Activated naive CD8-positive, alpha-beta T cell treated with anti-CD3 and anti-CD28 coated beads for 36 hours (primary cell): ENCODE results near the gene P2RY8. TPM values are rescaled to one million over a fixed set of nuclear protein-coding genes. Genes with fewer than 3 reads are reported as not detected.
"Not testable (repeated sequence)": the region's sequence is repeated elsewhere in the genome, so short reads cannot be mapped to it uniquely, and the experiment has no call there.

ENCODE experiments used
- DNase-seq: peaks from one replicate; pipeline ENCODE4 v3.0.0; 2021
- H3K27ac Mint-ChIP-seq: one replicate; pipeline ENCODE4 v1.8.0; 2022; ENCODE audit warnings: mild to moderate bottlenecking, moderate library complexity, mixed read lengths
- H3K27me3 Mint-ChIP-seq: one replicate; pipeline ENCODE4 v1.8.0; 2022; ENCODE audit warnings: mild to moderate bottlenecking, mixed read lengths
- H3K36me3 Mint-ChIP-seq: one replicate; pipeline ENCODE4 v1.8.0; 2021; ENCODE audit warnings: mild to moderate bottlenecking, mixed read lengths
- H3K4me1 Mint-ChIP-seq: one replicate; pipeline ENCODE4 v1.8.0; 2021; ENCODE audit warnings: mixed read lengths
- H3K4me3 Mint-ChIP-seq: one replicate; pipeline ENCODE4 v1.8.0; 2022; ENCODE audit warnings: mild to moderate bottlenecking, moderate library complexity, mixed read lengths
- H3K9me3 Mint-ChIP-seq: one replicate; pipeline ENCODE4 v1.8.0; 2022; ENCODE audit warnings: mixed read lengths
- total RNA-seq, 2 experiments: library from RNA; stranded (reverse); gene quantifications; one replicate each; pipeline ENCODE4 v1.2.3, GENCODE V29; 2021

Gene P2RY8
- total RNA-seq, 2 experiments from 2014 or later, result 12.5 to 13.3 TPM

DNA sequence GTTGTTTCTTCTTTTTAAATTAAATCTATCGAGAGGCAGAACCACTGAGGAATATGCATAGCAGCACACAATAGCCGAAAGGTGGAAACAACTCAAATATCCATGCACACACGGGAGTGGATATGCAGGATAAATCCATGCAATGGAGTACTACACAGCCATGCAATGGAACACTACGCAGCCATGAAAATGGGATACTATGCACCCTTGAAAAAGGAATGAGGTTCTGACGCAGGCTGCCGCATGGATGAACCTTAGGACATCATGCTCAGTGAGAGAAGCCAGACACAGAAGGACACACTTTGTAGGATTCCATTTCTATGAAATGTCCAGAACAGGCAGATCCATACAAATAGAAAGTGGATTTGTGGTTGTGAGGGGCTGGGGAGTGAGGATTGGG lies 18.4 kb upstream of the P2RY8 start:
- no peak overlapping the region for H3K4me3 Mint-ChIP-seq

DNA sequence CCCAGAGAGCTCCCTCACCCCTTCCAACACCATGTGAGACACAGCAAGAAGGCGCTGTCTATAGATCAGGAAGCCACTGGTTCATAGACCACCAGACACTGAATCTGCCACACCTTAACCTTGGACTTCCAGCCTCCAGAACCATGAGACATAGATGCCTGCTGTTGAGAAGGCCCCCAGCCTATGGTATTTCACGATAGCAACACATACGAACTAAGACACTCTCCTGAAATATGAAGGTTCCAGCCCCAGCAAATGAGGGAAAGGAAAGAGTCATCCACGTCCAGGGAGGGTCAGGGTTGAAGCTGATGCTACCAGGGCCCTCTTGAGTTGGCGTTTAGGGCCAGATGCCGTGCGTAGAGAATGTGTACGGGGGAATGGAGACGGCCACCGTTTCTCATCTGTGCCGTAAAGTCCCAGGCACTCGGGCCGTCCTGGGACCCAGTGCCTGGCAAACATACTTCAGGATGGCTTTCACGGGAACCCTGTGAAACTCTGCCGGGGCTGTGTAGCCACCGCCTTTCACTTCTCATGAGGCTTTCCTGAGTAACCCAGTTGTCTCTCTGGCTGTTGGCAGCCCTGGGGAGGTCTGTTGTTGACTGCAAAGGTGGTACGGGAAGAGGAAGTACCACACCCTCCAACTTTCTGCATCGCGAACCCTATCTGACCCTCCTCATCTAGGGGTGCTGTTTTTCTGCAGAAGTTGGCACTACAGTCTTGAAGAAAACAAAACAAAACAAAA lies 17.7 kb upstream of the P2RY8 start:
- H3K4me1 Mint-ChIP-seq, result peaks cover 30% of the 10 kb centered on the region
- H3K9me3 Mint-ChIP-seq, result peaks cover 20% of the 10 kb centered on the region
- no peak overlapping the region for H3K4me3 Mint-ChIP-seq
- H3K27me3 Mint-ChIP-seq, result no peaks in the 10 kb centered on the region
- H3K27ac Mint-ChIP-seq, result peak overlapping the region; percentile 80
- no peak for DNase-seq
- peaks cover 11% of the 10 kb centered on the region for H3K36me3 Mint-ChIP-seq

More for the DNA sequence above, 18.4 kb upstream of the P2RY8 start:
- H3K4me1 Mint-ChIP-seq, result peaks cover 28% of the 10 kb centered on the region
- H3K27ac Mint-ChIP-seq, result peak overlapping the region; percentile 80
- DNase-seq, result no peak
- peaks cover 11% of the 10 kb centered on the region for H3K36me3 Mint-ChIP-seq
- H3K27me3 Mint-ChIP-seq, result no peaks in the 10 kb centered on the region
- peaks cover 20% of the 10 kb centered on the region for H3K9me3 Mint-ChIP-seq

DNA sequence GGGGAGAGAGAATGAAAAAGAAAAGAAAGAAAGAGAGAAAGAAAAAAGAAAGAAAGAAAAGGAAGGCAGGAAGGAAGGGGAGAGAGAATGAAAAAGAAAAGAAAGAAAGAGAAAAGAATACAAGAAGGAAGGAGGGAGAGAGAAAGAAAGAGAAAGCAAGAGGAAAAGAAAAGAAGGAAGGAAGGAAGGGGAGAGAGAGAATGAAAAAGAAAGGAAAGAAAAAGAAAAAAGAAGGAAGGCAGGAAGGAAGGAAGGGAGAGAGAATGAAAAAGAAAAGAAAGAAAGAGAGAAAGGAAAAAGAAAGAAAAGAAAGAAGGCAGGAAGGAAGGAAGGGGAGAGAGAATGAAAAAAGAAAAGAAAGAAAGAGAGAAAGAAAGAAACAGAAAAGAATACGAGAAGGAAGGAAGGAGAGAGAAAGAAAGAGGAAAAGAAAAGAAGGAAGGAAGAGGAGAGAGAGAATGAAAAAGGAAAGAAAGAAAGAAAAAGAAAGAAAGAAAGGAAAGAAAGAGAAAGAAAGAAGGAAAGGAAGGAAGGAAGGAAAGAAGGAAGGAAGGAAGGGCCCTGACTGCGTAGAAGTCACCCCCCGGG lies 15.1 kb upstream of the P2RY8 start:
- Mint-ChIP-seq H3K27ac (peak overlapping the region; percentile 65), H3K4me3 (no peak overlapping the region), H3K27me3 (no peaks in the 10 kb centered on the region), H3K4me1 (peaks cover 30% of the 10 kb centered on the region), H3K36me3 (peaks cover 11% of the 10 kb centered on the region), H3K9me3 (peaks cover 20% of the 10 kb centered on the region)
- no peak for DNase-seq

DNA sequence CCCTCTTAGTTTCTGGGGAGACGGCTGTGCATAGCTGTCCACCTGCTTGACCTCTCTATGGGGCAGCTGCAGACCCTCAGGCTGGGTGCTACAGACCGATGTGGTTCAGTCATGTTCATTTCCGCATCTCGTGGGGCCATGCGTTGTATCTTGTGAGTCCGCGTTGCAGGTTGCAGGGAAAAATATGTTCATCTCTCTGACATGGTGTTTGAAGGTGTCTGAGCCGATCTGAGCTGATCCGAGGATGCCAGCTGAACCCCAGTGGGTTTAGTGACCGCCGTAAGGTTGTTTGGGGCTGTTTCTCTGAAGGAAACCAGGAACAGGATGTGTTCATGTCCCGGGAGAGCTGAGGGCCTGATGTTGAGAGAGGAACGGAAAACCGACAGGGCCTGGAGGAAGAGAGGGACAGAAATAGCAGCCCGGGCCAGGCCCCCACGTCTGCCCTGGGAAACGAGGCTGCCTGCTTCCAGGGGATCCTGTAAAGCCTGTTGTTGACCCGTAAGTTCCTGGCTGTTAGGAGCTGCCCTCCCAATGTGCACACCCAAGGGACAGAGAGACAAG lies 9.8 kb upstream of the P2RY8 start:
- H3K4me3 Mint-ChIP-seq, result no peak overlapping the region
- H3K27ac Mint-ChIP-seq, result no peak overlapping the region
- peaks cover 7% of the 10 kb centered on the region for H3K4me1 Mint-ChIP-seq
- H3K27me3 Mint-ChIP-seq, result no peaks in the 10 kb centered on the region
- peaks cover 2% of the 10 kb centered on the region for H3K9me3 Mint-ChIP-seq
- no peak for DNase-seq
- peaks cover 2% of the 10 kb centered on the region for H3K36me3 Mint-ChIP-seq

DNA sequence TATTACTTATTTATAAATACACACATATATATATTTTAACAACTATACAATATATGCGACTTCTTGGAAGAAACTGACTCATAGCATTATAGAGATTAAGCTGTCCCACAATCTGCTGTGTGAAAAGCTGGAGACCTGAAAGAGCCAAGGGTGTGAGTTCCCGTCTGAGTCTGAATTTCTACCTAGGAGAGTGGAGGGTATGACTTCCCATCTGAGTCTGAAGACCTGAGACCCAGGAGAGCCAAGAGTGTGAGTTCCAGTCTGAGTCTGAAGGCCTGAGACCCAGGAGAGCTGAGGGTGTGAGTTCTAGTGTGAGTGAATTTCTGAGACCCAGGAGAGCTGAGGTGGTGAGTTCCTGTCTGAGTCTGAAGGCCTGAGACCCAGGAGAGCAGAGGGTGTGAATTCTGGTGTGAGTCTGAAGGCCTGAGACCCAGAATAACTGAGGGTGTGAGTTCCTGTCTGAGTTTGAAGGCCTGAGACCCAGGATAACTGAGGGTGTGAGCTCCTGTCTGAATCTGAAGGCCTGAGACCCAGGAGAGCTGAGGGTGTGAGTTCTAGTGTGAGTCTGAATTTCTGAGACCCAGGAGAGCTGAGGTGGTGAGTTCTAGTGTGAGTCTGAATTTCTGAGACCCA lies 8.9 kb upstream of the P2RY8 start:
- Mint-ChIP-seq H3K27me3 (no peaks in the 10 kb centered on the region), H3K4me3 (no peak overlapping the region), H3K9me3 (no peaks in the 10 kb centered on the region), H3K4me1 (peaks cover 3% of the 10 kb centered on the region), H3K36me3 (no peaks in the 10 kb centered on the region), H3K27ac (peak overlapping the region; percentile 32)
- no peak for DNase-seq

DNA sequence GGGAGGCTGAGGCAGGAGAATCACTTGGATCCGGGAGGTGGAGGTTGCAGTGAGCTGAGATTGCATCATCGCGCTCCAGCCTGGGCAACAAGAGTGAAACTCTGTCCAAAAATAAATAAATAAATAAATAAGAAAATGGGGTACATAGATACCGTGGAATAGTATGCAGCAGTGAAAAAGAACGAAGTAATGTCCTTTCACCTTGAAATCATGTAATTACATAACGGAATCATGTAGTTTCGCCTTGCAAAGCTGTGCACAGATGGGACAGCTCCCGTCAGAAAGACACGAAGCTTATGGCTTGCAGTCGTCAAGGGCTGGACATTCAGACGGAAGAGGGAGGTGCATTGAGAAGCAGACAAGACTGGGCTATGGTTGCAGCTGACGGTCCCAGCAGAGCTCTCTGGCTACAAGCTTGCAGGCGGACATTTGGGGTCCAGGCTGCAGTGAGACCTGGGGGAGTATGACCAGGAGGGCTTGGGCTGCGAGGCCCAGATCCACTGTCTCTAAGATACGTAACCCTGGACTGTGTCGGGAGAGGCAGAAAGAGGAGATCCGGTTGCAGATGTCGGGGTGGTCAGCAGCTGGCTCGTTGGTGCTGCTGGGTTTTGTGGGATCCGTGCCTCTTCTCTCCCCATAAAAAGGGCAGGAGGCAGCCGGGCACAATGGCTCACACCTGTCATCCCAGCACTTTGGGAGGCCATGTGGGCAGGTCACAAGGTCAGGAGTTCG lies 6.2 kb upstream of the P2RY8 start:
- Mint-ChIP-seq H3K9me3 (no peaks in the 10 kb centered on the region), H3K4me3 (no peak overlapping the region), H3K27me3 (no peaks in the 10 kb centered on the region), H3K36me3 (no peaks in the 10 kb centered on the region), H3K4me1 (no peaks in the 10 kb centered on the region), H3K27ac (no peak overlapping the region)
- DNase-seq, result no peak

DNA sequence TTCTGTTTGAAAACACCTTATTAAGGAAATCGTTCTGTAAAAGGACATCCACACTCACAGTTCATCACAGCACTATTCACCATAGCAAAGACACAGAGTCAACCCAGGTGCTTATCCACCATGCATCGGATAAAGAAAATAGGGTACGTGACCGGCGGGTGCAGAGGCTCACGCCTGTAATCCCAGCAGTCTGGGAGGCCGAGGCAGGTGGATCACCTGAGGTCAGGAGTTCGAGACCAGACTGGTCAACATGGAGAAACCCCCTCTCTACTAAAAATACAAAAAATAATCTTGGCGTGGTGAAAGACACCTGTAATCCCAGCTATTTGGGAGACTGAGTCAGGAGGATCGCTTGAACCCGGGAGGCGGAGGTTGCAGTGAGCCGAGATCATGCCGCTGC lies 2.2 kb upstream of the P2RY8 start:
- H3K27ac Mint-ChIP-seq, DNase-seq, H3K4me3 Mint-ChIP-seq, H3K9me3 Mint-ChIP-seq, H3K36me3 Mint-ChIP-seq, H3K27me3 Mint-ChIP-seq: not testable (repeated sequence)
- H3K4me1 Mint-ChIP-seq, result peaks cover 16% of the 10 kb centered on the region

DNA sequence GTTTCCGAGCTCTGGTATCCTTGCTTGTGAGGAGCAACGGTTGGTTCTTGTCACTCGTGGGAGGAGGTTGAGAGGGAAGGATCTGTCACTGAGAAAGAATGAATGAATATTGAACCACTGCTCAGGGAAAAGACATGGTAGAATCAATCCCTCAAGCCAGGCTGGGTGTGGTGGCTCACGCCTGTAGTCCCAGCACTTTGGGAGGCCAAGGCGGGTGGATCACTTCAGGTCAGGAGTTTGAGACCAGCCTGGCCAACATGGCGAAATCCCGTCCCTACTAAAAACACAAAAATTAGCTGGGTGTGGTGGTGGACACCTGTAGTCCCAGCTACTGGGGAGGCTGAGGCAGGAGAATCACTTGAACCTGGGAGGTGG lies 718 bp upstream of the P2RY8 start:
- Mint-ChIP-seq H3K27ac (peak overlapping the region; percentile 96), H3K4me3 (peak overlapping the region; percentile 93), H3K4me1 (peaks cover 16% of the 10 kb centered on the region)
- H3K27me3 Mint-ChIP-seq, DNase-seq, H3K36me3 Mint-ChIP-seq, H3K9me3 Mint-ChIP-seq: not testable (repeated sequence)

DNA sequence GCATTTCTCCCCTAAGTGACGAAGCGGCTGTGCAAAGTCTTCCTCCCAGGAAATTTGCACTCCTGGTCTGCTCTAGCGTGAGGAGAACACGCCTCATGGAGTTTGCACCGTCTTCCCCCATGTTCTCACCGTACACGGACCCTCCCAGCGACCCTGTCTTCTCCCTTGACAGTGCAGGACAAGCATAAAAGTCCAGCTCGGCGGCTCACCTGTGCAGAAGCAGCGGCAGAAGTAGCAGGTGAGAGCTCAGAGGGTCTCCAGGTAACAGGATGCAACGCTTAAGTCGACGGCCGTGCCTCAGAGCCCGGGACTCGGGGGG lies 314 bp downstream of the P2RY8 start:
- Mint-ChIP-seq H3K4me1 (peaks cover 16% of the 10 kb centered on the region), H3K9me3 (no peaks in the 10 kb centered on the region), H3K27ac (peak overlapping the region; percentile 96), H3K36me3 (no peaks in the 10 kb centered on the region), H3K4me3 (peak overlapping the region; percentile 93), H3K27me3 (peaks cover 4% of the 10 kb centered on the region)
- DNase-seq, result no peak

DNA sequence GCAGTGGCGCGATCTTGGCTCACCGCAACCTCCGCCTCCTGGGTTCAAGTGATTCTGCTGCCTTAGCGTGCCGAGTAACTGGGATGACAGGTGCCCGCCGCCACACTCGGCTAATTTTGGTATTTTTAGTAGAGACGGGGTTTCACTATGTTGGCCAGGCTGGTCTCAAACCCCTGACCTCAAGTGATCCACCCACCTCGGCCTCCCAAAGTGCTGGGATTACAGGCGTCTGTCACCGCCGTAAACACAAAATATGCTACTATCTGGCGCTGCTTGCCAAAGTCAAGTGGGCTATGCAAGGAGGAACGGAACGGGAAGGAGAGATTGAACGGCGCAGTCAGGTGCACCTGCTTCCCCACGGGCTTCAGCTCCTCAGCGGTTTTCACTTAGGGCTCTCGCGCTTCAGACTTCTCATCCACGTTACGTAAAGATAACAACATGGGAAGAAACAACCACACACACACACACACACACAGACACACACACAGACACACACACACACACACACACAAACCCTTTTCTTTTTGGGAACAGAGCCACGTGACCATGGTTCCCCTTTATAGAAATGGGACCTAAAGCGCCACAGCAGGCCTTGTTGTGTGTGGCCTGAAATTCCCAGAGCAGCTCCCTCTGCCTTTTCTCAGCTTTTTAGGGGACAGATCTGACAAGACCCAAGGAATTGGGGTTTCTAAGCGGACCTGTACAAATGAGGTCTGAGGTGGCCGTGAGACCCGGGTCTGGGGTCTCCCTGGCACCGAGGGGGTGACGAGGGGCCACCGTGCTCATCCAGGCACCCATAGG lies 1.5 kb downstream of the P2RY8 start:
- Mint-ChIP-seq H3K27me3 (peaks cover 4% of the 10 kb centered on the region), H3K9me3 (no peaks in the 10 kb centered on the region), H3K4me1 (peaks cover 16% of the 10 kb centered on the region), H3K4me3 (peak overlapping the region; percentile 93), H3K36me3 (no peaks in the 10 kb centered on the region), H3K27ac (peak overlapping the region; percentile 96)
- peak; percentile 59 for DNase-seq

DNA sequence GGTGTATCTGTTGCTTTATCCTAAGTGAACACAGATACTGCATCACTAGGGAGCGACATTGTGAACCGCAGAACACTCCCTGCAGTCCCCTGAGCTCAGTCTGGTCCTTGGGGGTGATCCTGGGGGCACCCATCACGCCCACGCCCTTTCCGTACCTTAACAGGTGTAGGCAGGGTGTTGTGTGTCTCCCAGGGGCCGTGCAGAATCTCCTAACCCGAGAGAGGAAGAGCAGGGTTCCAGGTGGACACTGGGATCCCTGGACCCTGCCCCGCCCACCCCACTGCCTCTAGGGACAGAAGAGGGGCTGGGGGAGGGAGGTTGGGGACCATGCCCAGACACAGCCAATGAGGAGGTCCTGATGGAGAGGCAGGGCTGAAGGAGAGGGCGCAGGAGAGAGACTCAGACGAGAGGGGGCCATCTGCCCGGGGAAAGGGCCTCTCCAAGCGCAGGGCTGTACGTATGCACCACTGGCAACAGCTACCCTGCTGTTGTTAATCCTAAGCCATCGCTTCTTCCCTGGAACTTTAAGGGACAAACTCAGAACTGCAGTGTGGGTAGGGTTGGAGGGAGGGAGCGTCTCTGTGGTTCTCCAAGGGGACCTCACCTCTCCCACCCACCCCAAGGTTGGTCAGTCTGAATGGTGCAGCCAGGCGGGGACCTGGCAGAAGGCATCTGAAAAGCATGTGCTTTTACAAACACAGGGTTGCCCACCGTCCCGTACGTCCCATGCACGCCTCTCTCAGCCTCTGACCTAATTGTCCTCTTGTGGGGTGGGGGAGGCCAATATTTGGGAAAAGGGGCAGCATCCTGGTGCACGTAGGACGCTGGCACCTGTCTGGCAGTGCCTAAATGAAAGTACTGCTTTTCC lies 2.5 kb downstream of the P2RY8 start:
- Mint-ChIP-seq H3K36me3 (no peaks in the 10 kb centered on the region), H3K27ac (peak overlapping the region; percentile 96), H3K27me3 (peaks cover 4% of the 10 kb centered on the region)

DNA sequence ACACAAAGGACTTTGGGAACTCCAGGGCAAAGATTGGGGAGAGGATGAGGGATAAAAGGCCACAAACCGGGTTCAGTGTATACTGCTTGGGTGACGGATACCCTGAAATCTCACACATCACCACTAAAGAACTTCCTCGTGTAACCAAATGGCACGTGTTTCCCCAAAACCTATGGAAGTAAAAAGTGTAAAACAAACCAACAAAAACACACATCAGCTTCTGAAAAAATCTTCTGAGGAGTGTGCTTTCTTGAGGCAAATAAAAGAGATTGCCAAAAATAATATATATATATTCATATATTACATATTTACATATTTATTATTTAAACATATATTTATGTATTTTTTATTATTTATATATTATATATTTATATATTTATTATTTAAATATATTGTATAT lies 3.9 kb downstream of the P2RY8 start:
- Mint-ChIP-seq H3K36me3 (no peaks in the 10 kb centered on the region), H3K27me3 (peaks cover 4% of the 10 kb centered on the region), H3K9me3 (no peaks in the 10 kb centered on the region), H3K4me3 (no peak overlapping the region), H3K4me1 (peaks cover 16% of the 10 kb centered on the region), H3K27ac (no peak overlapping the region)
- no peak for DNase-seq

More for the DNA sequence above, 2.5 kb downstream of the P2RY8 start:
- Mint-ChIP-seq H3K9me3 (no peaks in the 10 kb centered on the region), H3K4me1 (peaks cover 16% of the 10 kb centered on the region), H3K4me3 (peak overlapping the region; percentile 93)
- peak; percentile 59 for DNase-seq

DNA sequence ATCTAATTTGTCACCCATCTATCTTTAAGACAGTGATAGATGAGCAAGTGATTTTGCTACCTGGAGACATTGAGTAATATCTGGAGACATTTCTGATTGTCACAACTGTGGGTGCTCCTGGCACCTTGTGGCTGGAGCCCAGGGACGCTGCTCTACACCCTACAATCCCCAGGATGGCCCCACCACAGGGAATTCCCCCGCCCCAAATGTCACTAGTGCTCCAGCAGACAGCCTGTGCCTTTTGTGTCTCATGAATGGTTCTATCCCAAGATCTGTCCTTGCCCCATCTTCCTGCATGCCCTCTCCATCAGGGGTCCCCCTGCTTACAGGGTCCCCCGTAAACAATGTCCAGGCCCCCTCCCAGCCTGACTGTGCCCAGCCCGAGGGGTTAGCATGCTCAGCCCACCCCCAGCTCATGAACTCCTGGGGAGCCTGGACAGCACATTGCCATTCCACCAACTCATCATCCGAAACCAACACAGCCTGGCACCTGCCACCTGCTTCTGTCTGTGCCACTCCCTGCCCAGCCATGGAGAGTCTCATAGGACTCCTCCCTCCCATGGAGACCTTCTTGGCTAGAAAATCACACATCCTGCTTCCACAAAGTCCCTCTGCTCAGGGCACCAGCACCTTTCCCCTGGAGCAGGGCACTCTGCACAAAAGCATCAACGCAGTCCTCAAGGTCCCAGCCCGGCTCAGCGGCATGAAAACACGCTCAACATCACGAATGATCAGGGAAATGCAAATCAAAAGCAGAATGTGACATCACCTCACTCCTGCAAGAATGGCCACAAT lies 5.7 kb downstream of the P2RY8 start:
- Mint-ChIP-seq H3K27me3 (peaks cover 4% of the 10 kb centered on the region), H3K4me1 (peaks cover 6% of the 10 kb centered on the region), H3K27ac (no peak overlapping the region), H3K36me3 (no peaks in the 10 kb centered on the region), H3K9me3 (no peaks in the 10 kb centered on the region), H3K4me3 (no peak overlapping the region)
- DNase-seq, result peak; percentile 40
